H7 (cell line): Measurements from ENCODE around the gene DUSP9. TPM values are rescaled to one million over a fixed set of nuclear protein-coding genes. Genes with fewer than 3 reads are reported as not detected.

Experiments used
- DNase-seq: peaks from one replicate; pipeline ENCODE4 v3.0.0; 2012
- H3K27me3 ChIP-seq: 2 replicates; pipeline ENCODE4 v1.6.0; 2011; ENCODE audit warnings: mild to moderate bottlenecking, low read length; ENCODE audit not compliant: control insufficient read depth, insufficient read depth
- H3K36me3 ChIP-seq: replicated peaks from 2 replicates; pipeline ENCODE4 v1.5.1; 2011; ENCODE audit warnings: low read length; ENCODE audit not compliant: control insufficient read depth, insufficient read depth
- H3K4me3 ChIP-seq: 2 replicates; pipeline ENCODE4 v1.5.1; 2011; ENCODE audit warnings: low read depth, mild to moderate bottlenecking, control low read depth, low read length, moderate library complexity; ENCODE audit not compliant: insufficient read depth
- total RNA-seq: library from RNA; depleted of rRNA; stranded (reverse); fragments of >200 nt; shearing (Covaris generic); gene quantifications from 2 replicates; pipeline ENCODE4 v1.2.3, GENCODE V29; 2014

The DUSP9 gene
- total RNA-seq, 1 experiment from 2014 or later: 2.3 TPM

GRCh38 chrX:153637121-153638040 lies 9.6 kb upstream of the DUSP9 start:
- Histone ChIP-seq H3K36me3 (no peaks in the 10 kb centered on the region), H3K27me3 (peaks cover 18% of the 10 kb centered on the region), H3K4me3 (no peak overlapping the region)
- DNase-seq: peak; percentile 38

GRCh38 chrX:153638041-153638371 lies 9.0 kb upstream of the DUSP9 start:
- Histone ChIP-seq H3K4me3 (no peak overlapping the region), H3K36me3 (no peaks in the 10 kb centered on the region), H3K27me3 (peaks cover 24% of the 10 kb centered on the region)
- DNase-seq: peak; percentile 15

- peak; percentile 38 for DNase-seq
- Histone ChIP-seq H3K27me3 (peaks cover 30% of the 10 kb centered on the region), H3K4me3 (no peak overlapping the region), H3K36me3 (no peaks in the 10 kb centered on the region)
Observed at GRCh38 chrX:153638436-153639176, 8.4 kb upstream of the DUSP9 start.

- Histone ChIP-seq H3K36me3 (no peaks in the 10 kb centered on the region), H3K4me3 (no peak overlapping the region), H3K27me3 (peaks cover 35% of the 10 kb centered on the region)
- DNase-seq: peak; percentile 18
Observed at GRCh38 chrX:153639177-153640044, 7.6 kb upstream of the DUSP9 start.

- Histone ChIP-seq H3K4me3 (no peak overlapping the region), H3K36me3 (no peaks in the 10 kb centered on the region), H3K27me3 (peaks cover 43% of the 10 kb centered on the region)
- DNase-seq: peak; percentile 57
Observed at GRCh38 chrX:153640045-153640686, 6.8 kb upstream of the DUSP9 start.

GRCh38 chrX:153640736-153641575 lies 6.0 kb upstream of the DUSP9 start:
- Histone ChIP-seq H3K36me3 (no peaks in the 10 kb centered on the region), H3K4me3 (no peak overlapping the region), H3K27me3 (peaks cover 50% of the 10 kb centered on the region)
- peak; percentile 75 for DNase-seq

- no peaks in the 10 kb centered on the region for H3K36me3 ChIP-seq
- peaks cover 57% of the 10 kb centered on the region for H3K27me3 ChIP-seq
- peak; percentile 77 for DNase-seq
- peak overlapping the region; percentile 24 for H3K4me3 ChIP-seq
Observed at GRCh38 chrX:153641627-153642026, 5.4 kb upstream of the DUSP9 start.

GRCh38 chrX:153642051-153642654 lies 4.8 kb upstream of the DUSP9 start:
- H3K36me3 ChIP-seq: no peaks in the 10 kb centered on the region
- peak overlapping the region; percentile 24 for H3K4me3 ChIP-seq
- H3K27me3 ChIP-seq: peaks cover 60% of the 10 kb centered on the region
- peak; percentile 87 for DNase-seq

- H3K4me3 ChIP-seq: no peak overlapping the region; the same call in 1 of the 2 replicates
- DNase-seq: peak; percentile 55
- H3K27me3 ChIP-seq: peaks cover 67% of the 10 kb centered on the region
- no peaks in the 10 kb centered on the region for H3K36me3 ChIP-seq
Observed at GRCh38 chrX:153642655-153643430, 4.2 kb upstream of the DUSP9 start.

GRCh38 chrX:153643431-153644351 lies 3.3 kb upstream of the DUSP9 start:
- DNase-seq: peak; percentile 87
- peaks cover 75% of the 10 kb centered on the region for H3K27me3 ChIP-seq

GRCh38 chrX:153644356-153645125 lies 2.5 kb upstream of the DUSP9 start:
- Histone ChIP-seq H3K4me3 (peak overlapping the region; percentile 32), H3K27me3 (peaks cover 83% of the 10 kb centered on the region), H3K36me3 (no peaks in the 10 kb centered on the region)
- DNase-seq: peak; percentile 76

More at GRCh38 chrX:153643431-153644351, 3.3 kb upstream of the DUSP9 start:
- no peaks in the 10 kb centered on the region for H3K36me3 ChIP-seq
- H3K4me3 ChIP-seq: peak overlapping the region; percentile 28; the same call in 1 of the 2 replicates
